ENCODE results near the gene EPHX1. TPM values are rescaled to one million over a fixed set of nuclear protein-coding genes. Genes with fewer than 3 reads are reported as not detected.

Gene EPHX1
- total RNA-seq, 1 donor from 2014 or later, result 15.8 TPM

- Mint-ChIP-seq H3K4me1 (peaks cover 18% of the 10 kb centered on the region), H3K9me3 (no peaks in the 10 kb centered on the region), H3K36me3 (ENCODE audit: low read depth) (peaks cover 2% of the 10 kb centered on the region), H3K4me3 (no peak overlapping the region), H3K27ac (ENCODE audit: unreplicated experiment) (no peak overlapping the region), H3K27me3 (ENCODE audit: low read depth) (no peaks in the 10 kb centered on the region)
- TF ChIP-seq CTCF (conservative IDR thresholded peaks at IDR 0.05), result no peak
- no peak for DNase-seq (ENCODE audit: low read depth, low spot score)
Observed at GRCh38 chr1:225822655-225823403, 12.9 kb downstream of the EPHX1 start.

GRCh38 chr1:225823811-225824261 is 13.9 kb downstream of the EPHX1 start:
- Mint-ChIP-seq H3K27ac (ENCODE audit: unreplicated experiment) (no peak overlapping the region), H3K9me3 (no peaks in the 10 kb centered on the region), H3K4me3 (no peak overlapping the region), H3K27me3 (ENCODE audit: low read depth) (no peaks in the 10 kb centered on the region), H3K36me3 (ENCODE audit: low read depth) (no peaks in the 10 kb centered on the region), H3K4me1 (peaks cover 10% of the 10 kb centered on the region)
- no peak for DNase-seq (ENCODE audit: low read depth, low spot score)
- TF ChIP-seq CTCF (conservative IDR thresholded peaks at IDR 0.05), result no peak

GRCh38 chr1:225824533-225824941 is 14.6 kb downstream of the EPHX1 start:
- Mint-ChIP-seq H3K36me3 (ENCODE audit: low read depth) (no peaks in the 10 kb centered on the region), H3K9me3 (no peaks in the 10 kb centered on the region), H3K4me3 (no peak overlapping the region), H3K4me1 (peaks cover 10% of the 10 kb centered on the region), H3K27ac (ENCODE audit: unreplicated experiment) (no peak overlapping the region), H3K27me3 (ENCODE audit: low read depth) (no peaks in the 10 kb centered on the region)
- DNase-seq (ENCODE audit: low read depth, low spot score), result no peak
- no peak for TF ChIP-seq CTCF (conservative IDR thresholded peaks at IDR 0.05)

DNA sequence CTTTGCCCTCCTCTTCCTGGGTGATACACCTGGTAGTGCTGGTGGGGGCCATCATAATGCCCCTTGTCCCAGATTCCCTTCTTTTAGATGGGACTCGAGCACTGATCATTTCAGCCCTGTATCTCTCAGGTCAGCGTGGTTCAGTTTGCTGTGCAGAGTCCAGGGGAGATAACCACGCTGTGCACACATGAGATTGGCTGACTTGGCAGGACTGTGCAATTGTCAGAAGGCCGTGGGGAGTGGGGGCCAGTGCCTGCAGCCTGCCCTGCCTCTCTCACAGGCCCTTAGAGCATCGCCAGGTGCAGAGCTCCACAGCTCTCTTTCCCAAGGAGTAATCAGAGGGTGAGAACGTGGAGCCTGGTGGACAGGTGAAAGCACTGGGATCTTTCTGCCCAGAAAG is 15.2 kb downstream of the EPHX1 start:
- no peak overlapping the region for H3K4me3 Mint-ChIP-seq
- no peak for TF ChIP-seq CTCF (conservative IDR thresholded peaks at IDR 0.05)
- no peak for DNase-seq (ENCODE audit: low read depth, low spot score)
- H3K4me1 Mint-ChIP-seq, result peaks cover 10% of the 10 kb centered on the region
- H3K36me3 Mint-ChIP-seq (ENCODE audit: low read depth), result no peaks in the 10 kb centered on the region
- H3K27ac Mint-ChIP-seq (ENCODE audit: unreplicated experiment), result no peak overlapping the region
- H3K27me3 Mint-ChIP-seq (ENCODE audit: low read depth), result no peaks in the 10 kb centered on the region
- no peaks in the 10 kb centered on the region for H3K9me3 Mint-ChIP-seq

- H3K4me1 Mint-ChIP-seq, result peaks cover 10% of the 10 kb centered on the region
- peak overlapping the region; percentile 24 for H3K27ac Mint-ChIP-seq (ENCODE audit: unreplicated experiment)
- H3K27me3 Mint-ChIP-seq (ENCODE audit: low read depth), result no peaks in the 10 kb centered on the region
- H3K4me3 Mint-ChIP-seq, result no peak overlapping the region
- no peaks in the 10 kb centered on the region for H3K9me3 Mint-ChIP-seq
- TF ChIP-seq CTCF (conservative IDR thresholded peaks at IDR 0.05), result no peak
- H3K36me3 Mint-ChIP-seq (ENCODE audit: low read depth), result no peaks in the 10 kb centered on the region
- no peak for DNase-seq (ENCODE audit: low read depth, low spot score)
Observed at GRCh38 chr1:225825607-225826007, 15.7 kb downstream of the EPHX1 start.

Data from neural crest cell (in vitro differentiated cells).